Measurements from ENCODE around the gene PDSS2.
A peak's percentile ranks its signal among the peaks of the same experiment; 100 is the strongest.

The PDSS2 gene

DNA sequence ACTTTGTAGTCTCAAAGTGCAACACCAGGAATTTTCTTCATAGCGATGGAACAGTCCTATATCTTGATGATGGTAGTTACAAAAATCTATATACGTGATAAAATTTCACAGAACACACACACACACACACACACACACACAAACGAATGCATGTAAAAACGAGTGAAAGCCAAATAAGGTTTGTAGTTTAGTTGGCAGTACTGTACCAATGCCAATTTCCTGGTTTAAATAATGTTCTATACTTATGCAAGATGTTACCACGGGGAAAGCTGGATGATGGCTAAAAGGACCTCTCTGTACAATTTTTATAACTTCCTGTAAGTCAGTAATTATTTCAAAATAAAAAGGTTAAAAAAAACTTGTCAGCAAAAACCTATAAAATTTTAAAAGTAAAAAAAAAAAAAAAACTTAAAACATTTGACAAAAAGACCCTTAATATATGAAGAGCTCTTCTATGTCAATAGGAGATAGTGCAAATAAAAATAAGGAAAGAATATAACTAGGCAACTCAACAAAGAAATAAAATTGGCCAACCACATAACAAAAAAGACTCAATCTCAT is 37.6 kb downstream of the PDSS2 start:
- no peaks in the 10 kb centered on the region for H3K4me1 ChIP-seq (ENCODE audit: control insufficient read depth, insufficient read depth, low read depth, low read length)

DNA sequence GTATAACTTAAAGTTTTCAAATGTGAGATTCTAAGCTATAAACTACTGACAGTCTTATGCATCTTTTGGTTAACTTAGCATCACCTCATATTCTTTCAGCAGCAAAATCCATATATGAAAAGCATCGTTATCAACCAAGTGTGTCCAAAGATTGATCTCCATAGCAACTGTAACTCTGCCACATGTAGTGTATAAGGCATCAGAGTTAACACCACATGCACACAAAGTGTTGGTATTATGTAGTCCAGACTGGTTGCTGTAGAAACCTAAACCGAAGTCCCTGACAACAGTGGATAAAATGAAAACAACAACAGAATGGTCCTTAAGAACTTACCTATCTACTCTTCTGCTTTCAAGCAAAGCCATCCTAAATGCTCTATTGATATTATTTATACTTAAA is 39.6 kb downstream of the PDSS2 start:
- peak; percentile 45 for DNase-seq
- no peak overlapping the region for H2AFZ ChIP-seq (ENCODE audit: low read depth, low read length)
- no peak overlapping the region for H3K27ac ChIP-seq (ENCODE audit: low read length, poor library complexity, severe bottlenecking)
- no peak overlapping the region for H2BK12ac ChIP-seq (ENCODE audit: low read length in 2 of 2)
- H3K4ac ChIP-seq (ENCODE audit: low read depth in 1 of 2, low read length in 2 of 2): no peak overlapping the region
- H3K36me3 ChIP-seq (ENCODE audit: control insufficient read depth in 1 of 2, insufficient read depth in 2 of 2, low read depth in 1 of 2, low read length in 2 of 2): no peaks in the 10 kb centered on the region
- WGBS: 43% methylated on average over 1 of the region's 2 CpGs
- H3K4me1 ChIP-seq (ENCODE audit: control insufficient read depth, insufficient read depth, low read depth, low read length): no peaks in the 10 kb centered on the region
- H3K4me3 ChIP-seq (ENCODE audit: insufficient read depth in 1 of 2, low read depth in 1 of 2, low read length in 2 of 2): no peak overlapping the region
- H3K18ac ChIP-seq (ENCODE audit: low read depth in 1 of 2, low read length in 2 of 2): no peak overlapping the region
- peak overlapping the region; percentile 4 for H3K9ac ChIP-seq (ENCODE audit: low read length)
- H2BK5ac ChIP-seq (ENCODE audit: low read depth, low read length, poor library complexity, severe bottlenecking): no peak overlapping the region
- H2BK120ac ChIP-seq (ENCODE audit: low read depth, low read length): no peak overlapping the region
- H4K91ac ChIP-seq (ENCODE audit: low read length): no peak overlapping the region
- H4K8ac ChIP-seq (ENCODE audit: low read length): no peak overlapping the region
- H3K9me3 ChIP-seq (ENCODE audit: control insufficient read depth, low read length): no peaks in the 10 kb centered on the region
- H3K23ac ChIP-seq (ENCODE audit: low read length in 2 of 2): no peak overlapping the region
- no peak overlapping the region for H2AK5ac ChIP-seq (ENCODE audit: low read length, severe bottlenecking)
- peaks cover 7% of the 10 kb centered on the region for H3K79me1 ChIP-seq (replicated peaks; ENCODE audit: low read length, poor library complexity, severe bottlenecking)
- no peak overlapping the region for H2BK15ac ChIP-seq (ENCODE audit: low read depth, poor library complexity, severe bottlenecking)
- H3K27me3 ChIP-seq (ENCODE audit: control insufficient read depth in 1 of 2, insufficient read depth in 1 of 2, low read length in 2 of 2): no peaks in the 10 kb centered on the region
- H3K4me2 ChIP-seq (ENCODE audit: low read length, poor library complexity, severe bottlenecking): no peak overlapping the region
- no peak overlapping the region for H3K14ac ChIP-seq (ENCODE audit: low read length in 2 of 2)

More for the DNA sequence above, 37.6 kb downstream of the PDSS2 start:
- H2BK5ac ChIP-seq (ENCODE audit: low read depth, low read length, poor library complexity, severe bottlenecking): no peak overlapping the region
- H3K4me2 ChIP-seq (ENCODE audit: low read length, poor library complexity, severe bottlenecking): no peak overlapping the region
- no peak overlapping the region for H2BK120ac ChIP-seq (ENCODE audit: low read depth, low read length)
- H3K23ac ChIP-seq (ENCODE audit: low read length in 2 of 2): no peak overlapping the region
- H2BK15ac ChIP-seq (ENCODE audit: low read depth, poor library complexity, severe bottlenecking): no peak overlapping the region
- H3K14ac ChIP-seq (ENCODE audit: low read length in 2 of 2): no peak overlapping the region
- no peak for DNase-seq
- H3K27ac ChIP-seq (ENCODE audit: low read length, poor library complexity, severe bottlenecking): no peak overlapping the region
- no peak overlapping the region for H2AFZ ChIP-seq (ENCODE audit: low read depth, low read length)
- no peaks in the 10 kb centered on the region for H3K36me3 ChIP-seq (ENCODE audit: control insufficient read depth in 1 of 2, insufficient read depth in 2 of 2, low read depth in 1 of 2, low read length in 2 of 2)
- no peak overlapping the region for H3K4ac ChIP-seq (ENCODE audit: low read depth in 1 of 2, low read length in 2 of 2)
- H4K8ac ChIP-seq (ENCODE audit: low read length): no peak overlapping the region
- no peak overlapping the region for H3K4me3 ChIP-seq (ENCODE audit: insufficient read depth in 1 of 2, low read depth in 1 of 2, low read length in 2 of 2)
- H3K9me3 ChIP-seq (ENCODE audit: control insufficient read depth, low read length): peaks cover 5% of the 10 kb centered on the region
- whole genome bisulfite sequencing: no CpG with 5 or more reads among the region's 5 CpGs
- H4K91ac ChIP-seq (ENCODE audit: low read length): no peak overlapping the region
- no peak overlapping the region for H3K18ac ChIP-seq (ENCODE audit: low read depth in 1 of 2, low read length in 2 of 2)
- no peak overlapping the region for H2BK12ac ChIP-seq (ENCODE audit: low read length in 2 of 2)
- no peaks in the 10 kb centered on the region for H3K27me3 ChIP-seq (ENCODE audit: control insufficient read depth in 1 of 2, insufficient read depth in 1 of 2, low read length in 2 of 2)
- H3K79me1 ChIP-seq (replicated peaks; ENCODE audit: low read length, poor library complexity, severe bottlenecking): peaks cover 14% of the 10 kb centered on the region
- H3K9ac ChIP-seq (ENCODE audit: low read length): no peak overlapping the region
- H2AK5ac ChIP-seq (ENCODE audit: low read length, severe bottlenecking): no peak overlapping the region

GRCh38 chr6:107418118-107418517 is 41.2 kb downstream of the PDSS2 start:
- Histone ChIP-seq H3K4me1 (ENCODE audit: control insufficient read depth, insufficient read depth, low read depth, low read length) (no peaks in the 10 kb centered on the region), H4K91ac (ENCODE audit: low read length) (no peak overlapping the region), H3K9me3 (ENCODE audit: control insufficient read depth, low read length) (no peaks in the 10 kb centered on the region), H3K27me3 (ENCODE audit: control insufficient read depth in 1 of 2, insufficient read depth in 1 of 2, low read length in 2 of 2) (no peaks in the 10 kb centered on the region), H2AFZ (ENCODE audit: low read depth, low read length) (no peak overlapping the region), H3K14ac (ENCODE audit: low read length in 2 of 2) (no peak overlapping the region), H4K8ac (ENCODE audit: low read length) (no peak overlapping the region), H3K27ac (ENCODE audit: low read length, poor library complexity, severe bottlenecking) (no peak overlapping the region), H3K4ac (ENCODE audit: low read depth in 1 of 2, low read length in 2 of 2) (no peak overlapping the region), H3K36me3 (ENCODE audit: control insufficient read depth in 1 of 2, insufficient read depth in 2 of 2, low read depth in 1 of 2, low read length in 2 of 2) (no peaks in the 10 kb centered on the region), H3K23ac (ENCODE audit: low read length in 2 of 2) (no peak overlapping the region), H3K4me3 (ENCODE audit: insufficient read depth in 1 of 2, low read depth in 1 of 2, low read length in 2 of 2) (no peak overlapping the region), H3K9ac (ENCODE audit: low read length) (no peak overlapping the region), H2BK5ac (ENCODE audit: low read depth, low read length, poor library complexity, severe bottlenecking) (no peak overlapping the region), H2BK120ac (ENCODE audit: low read depth, low read length) (no peak overlapping the region), H2AK5ac (ENCODE audit: low read length, severe bottlenecking) (no peak overlapping the region), H2BK15ac (ENCODE audit: low read depth, poor library complexity, severe bottlenecking) (no peak overlapping the region), H3K18ac (ENCODE audit: low read depth in 1 of 2, low read length in 2 of 2) (no peak overlapping the region), H3K4me2 (ENCODE audit: low read length, poor library complexity, severe bottlenecking) (no peak overlapping the region), H2BK12ac (ENCODE audit: low read length in 2 of 2) (no peak overlapping the region), H3K79me1 (replicated peaks; ENCODE audit: low read length, poor library complexity, severe bottlenecking) (peaks cover 11% of the 10 kb centered on the region)
- WGBS: 89% methylated on average over 1 of the region's 1 CpG
- DNase-seq: peak; percentile 13

GRCh38 chr6:107416145-107416544 is 43.2 kb downstream of the PDSS2 start:
- DNase-seq: no peak
- H3K23ac ChIP-seq (ENCODE audit: low read length in 2 of 2): no peak overlapping the region
- H2BK12ac ChIP-seq (ENCODE audit: low read length in 2 of 2): no peak overlapping the region
- peaks cover 11% of the 10 kb centered on the region for H3K79me1 ChIP-seq (replicated peaks; ENCODE audit: low read length, poor library complexity, severe bottlenecking)
- H2BK15ac ChIP-seq (ENCODE audit: low read depth, poor library complexity, severe bottlenecking): no peak overlapping the region
- H3K27me3 ChIP-seq (ENCODE audit: control insufficient read depth in 1 of 2, insufficient read depth in 1 of 2, low read length in 2 of 2): no peaks in the 10 kb centered on the region
- no peak overlapping the region for H2BK120ac ChIP-seq (ENCODE audit: low read depth, low read length)
- H3K9ac ChIP-seq (ENCODE audit: low read length): no peak overlapping the region
- H2AK5ac ChIP-seq (ENCODE audit: low read length, severe bottlenecking): no peak overlapping the region
- no peaks in the 10 kb centered on the region for H3K36me3 ChIP-seq (ENCODE audit: control insufficient read depth in 1 of 2, insufficient read depth in 2 of 2, low read depth in 1 of 2, low read length in 2 of 2)
- H3K27ac ChIP-seq (ENCODE audit: low read length, poor library complexity, severe bottlenecking): no peak overlapping the region
- no peak overlapping the region for H4K91ac ChIP-seq (ENCODE audit: low read length)
- no peak overlapping the region for H2BK5ac ChIP-seq (ENCODE audit: low read depth, low read length, poor library complexity, severe bottlenecking)
- no peak overlapping the region for H3K18ac ChIP-seq (ENCODE audit: low read depth in 1 of 2, low read length in 2 of 2)
- no peak overlapping the region for H3K4ac ChIP-seq (ENCODE audit: low read depth in 1 of 2, low read length in 2 of 2)
- H2AFZ ChIP-seq (ENCODE audit: low read depth, low read length): no peak overlapping the region
- WGBS: 42% methylated on average over 2 of the region's 4 CpGs
- no peak overlapping the region for H3K4me3 ChIP-seq (ENCODE audit: insufficient read depth in 1 of 2, low read depth in 1 of 2, low read length in 2 of 2)
- no peak overlapping the region for H3K14ac ChIP-seq (ENCODE audit: low read length in 2 of 2)
- H3K4me1 ChIP-seq (ENCODE audit: control insufficient read depth, insufficient read depth, low read depth, low read length): no peaks in the 10 kb centered on the region
- no peak overlapping the region for H4K8ac ChIP-seq (ENCODE audit: low read length)
- no peak overlapping the region for H3K4me2 ChIP-seq (ENCODE audit: low read length, poor library complexity, severe bottlenecking)
- H3K9me3 ChIP-seq (ENCODE audit: control insufficient read depth, low read length): no peaks in the 10 kb centered on the region
